ENCODE data around the gene BLVRA. TPM values are rescaled to one million over a fixed set of nuclear protein-coding genes. Genes with fewer than 3 reads are reported as not detected.

The BLVRA gene
- total and polyA plus RNA-seq, 10 of the 15 experiments (the other 5 are each of a cell fraction or from before 2014, with no cell fraction given), result 63.3 to 198 (median 102) TPM

DNA sequence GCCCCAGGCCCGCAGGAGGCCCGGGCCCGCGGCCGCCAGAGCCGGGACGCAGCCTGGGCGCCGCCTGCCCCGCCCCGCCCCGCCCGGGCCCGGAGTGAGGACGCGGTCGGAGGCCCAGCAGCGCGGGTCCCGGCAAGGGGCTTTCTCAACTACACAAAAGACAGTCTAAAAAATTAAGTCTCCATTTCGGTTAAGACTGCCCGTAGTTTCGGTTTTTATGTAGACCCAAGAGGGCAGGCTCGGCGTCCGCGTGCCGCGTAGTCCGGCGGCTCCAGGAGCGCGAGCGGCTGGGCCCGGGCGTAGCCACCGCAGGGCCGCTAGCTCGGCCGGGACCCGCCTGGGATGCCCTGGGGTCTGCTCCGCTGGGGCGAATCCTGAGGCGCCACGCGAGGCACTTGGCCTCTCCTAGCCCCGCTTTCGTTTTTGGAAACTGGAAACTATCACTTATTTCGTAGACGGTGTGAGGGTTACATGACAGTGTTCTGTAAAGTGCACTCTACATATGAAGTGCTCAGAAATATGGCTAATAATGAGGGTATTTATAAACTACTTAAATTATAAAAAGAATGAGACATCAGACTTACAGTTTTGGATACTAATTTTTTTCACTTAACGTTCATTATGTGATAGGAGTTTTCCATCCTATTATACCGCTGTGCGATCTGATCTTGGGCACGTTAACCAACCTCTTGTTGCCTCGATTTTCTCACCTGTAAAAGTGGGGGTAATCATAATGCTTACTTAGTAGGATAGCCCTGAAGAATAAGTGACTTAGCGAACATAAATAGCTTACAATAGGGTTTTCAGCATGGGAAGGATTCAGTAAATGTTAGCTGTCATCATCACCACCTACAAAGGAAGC, 573 bp downstream of the BLVRA start (continued):
- TF ChIP-seq, protein P1, sequence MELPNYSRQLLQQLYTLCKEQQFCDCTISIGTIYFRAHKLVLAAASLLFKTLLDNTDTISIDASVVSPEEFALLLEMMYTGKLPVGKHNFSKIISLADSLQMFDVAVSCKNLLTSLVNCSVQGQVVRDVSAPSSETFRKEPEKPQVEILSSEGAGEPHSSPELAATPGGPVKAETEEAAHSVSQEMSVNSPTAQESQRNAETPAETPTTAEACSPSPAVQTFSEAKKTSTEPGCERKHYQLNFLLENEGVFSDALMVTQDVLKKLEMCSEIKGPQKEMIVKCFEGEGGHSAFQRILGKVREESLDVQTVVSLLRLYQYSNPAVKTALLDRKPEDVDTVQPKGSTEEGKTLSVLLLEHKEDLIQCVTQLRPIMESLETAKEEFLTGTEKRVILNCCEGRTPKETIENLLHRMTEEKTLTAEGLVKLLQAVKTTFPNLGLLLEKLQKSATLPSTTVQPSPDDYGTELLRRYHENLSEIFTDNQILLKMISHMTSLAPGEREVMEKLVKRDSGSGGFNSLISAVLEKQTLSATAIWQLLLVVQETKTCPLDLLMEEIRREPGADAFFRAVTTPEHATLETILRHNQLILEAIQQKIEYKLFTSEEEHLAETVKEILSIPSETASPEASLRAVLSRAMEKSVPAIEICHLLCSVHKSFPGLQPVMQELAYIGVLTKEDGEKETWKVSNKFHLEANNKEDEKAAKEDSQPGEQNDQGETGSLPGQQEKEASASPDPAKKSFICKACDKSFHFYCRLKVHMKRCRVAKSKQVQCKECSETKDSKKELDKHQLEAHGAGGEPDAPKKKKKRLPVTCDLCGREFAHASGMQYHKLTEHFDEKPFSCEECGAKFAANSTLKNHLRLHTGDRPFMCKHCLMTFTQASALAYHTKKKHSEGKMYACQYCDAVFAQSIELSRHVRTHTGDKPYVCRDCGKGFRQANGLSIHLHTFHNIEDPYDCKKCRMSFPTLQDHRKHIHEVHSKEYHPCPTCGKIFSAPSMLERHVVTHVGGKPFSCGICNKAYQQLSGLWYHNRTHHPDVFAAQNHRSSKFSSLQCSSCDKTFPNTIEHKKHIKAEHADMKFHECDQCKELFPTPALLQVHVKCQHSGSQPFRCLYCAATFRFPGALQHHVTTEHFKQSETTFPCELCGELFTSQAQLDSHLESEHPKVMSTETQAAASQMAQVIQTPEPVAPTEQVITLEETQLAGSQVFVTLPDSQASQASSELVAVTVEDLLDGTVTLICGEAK (IDR thresholded peaks at IDR 0.05; ENCODE audit: borderline replicate concordance), result peak; percentile 71
- TF ChIP-seq PAX8 (IDR thresholded peaks at IDR 0.05) (0 out of 2 replicates have a peak, but pooled peaks have one; percentile 51), DPF2 (IDR thresholded peaks at IDR 0.05) (peak; percentile 20; the same call in 1 of the 2 replicates), ASH2L (IDR thresholded peaks at IDR 0.05; ENCODE audit: borderline replicate concordance, low read depth) (peak; percentile 98), MXI1 (IDR thresholded peaks at IDR 0.05; ENCODE audit: low read depth, low read length) (peak; percentile 49; the same call in 1 of the 2 replicates), CBX5 (IDR thresholded peaks at IDR 0.05; ENCODE audit: low read depth) (no peak), FOS (IDR thresholded peaks at IDR 0.05; ENCODE audit: borderline replicate concordance, extremely low read depth, insufficient read length) (no peak), WRNIP1 (IDR thresholded peaks at IDR 0.05; ENCODE audit: borderline replicate concordance, low read depth, low read length) (no peak), FOXM1 (IDR thresholded peaks at IDR 0.05; ENCODE audit: low read depth, low read length) (0 out of 2 replicates have a peak, but pooled peaks have one; percentile 26), JUNB (IDR thresholded peaks at IDR 0.05) (no peak), MTA2 (IDR thresholded peaks at IDR 0.05; ENCODE audit: low read depth) (no peak), BACH1 (IDR thresholded peaks at IDR 0.05; ENCODE audit: borderline replicate concordance) (peak; percentile 17; the same call in 1 of the 2 replicates), BHLHE40 (IDR thresholded peaks at IDR 0.05; ENCODE audit: borderline replicate concordance in 1 of 2, low read depth in 2 of 2, low read length in 1 of 2) (peak in 1 of 2 experiments; percentile 40; a peak in 1 of 4 replicates)
- TF ChIP-seq, protein P2, sequence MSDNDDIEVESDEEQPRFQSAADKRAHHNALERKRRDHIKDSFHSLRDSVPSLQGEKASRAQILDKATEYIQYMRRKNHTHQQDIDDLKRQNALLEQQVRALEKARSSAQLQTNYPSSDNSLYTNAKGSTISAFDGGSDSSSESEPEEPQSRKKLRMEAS (IDR thresholded peaks at IDR 0.05; ENCODE audit: low read depth, low read length), result peak; percentile 7; the same call in 1 of the 2 replicates
- TF ChIP-seq, protein P3, sequence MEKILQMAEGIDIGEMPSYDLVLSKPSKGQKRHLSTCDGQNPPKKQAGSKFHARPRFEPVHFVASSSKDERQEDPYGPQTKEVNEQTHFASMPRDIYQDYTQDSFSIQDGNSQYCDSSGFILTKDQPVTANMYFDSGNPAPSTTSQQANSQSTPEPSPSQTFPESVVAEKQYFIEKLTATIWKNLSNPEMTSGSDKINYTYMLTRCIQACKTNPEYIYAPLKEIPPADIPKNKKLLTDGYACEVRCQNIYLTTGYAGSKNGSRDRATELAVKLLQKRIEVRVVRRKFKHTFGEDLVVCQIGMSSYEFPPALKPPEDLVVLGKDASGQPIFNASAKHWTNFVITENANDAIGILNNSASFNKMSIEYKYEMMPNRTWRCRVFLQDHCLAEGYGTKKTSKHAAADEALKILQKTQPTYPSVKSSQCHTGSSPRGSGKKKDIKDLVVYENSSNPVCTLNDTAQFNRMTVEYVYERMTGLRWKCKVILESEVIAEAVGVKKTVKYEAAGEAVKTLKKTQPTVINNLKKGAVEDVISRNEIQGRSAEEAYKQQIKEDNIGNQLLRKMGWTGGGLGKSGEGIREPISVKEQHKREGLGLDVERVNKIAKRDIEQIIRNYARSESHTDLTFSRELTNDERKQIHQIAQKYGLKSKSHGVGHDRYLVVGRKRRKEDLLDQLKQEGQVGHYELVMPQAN (conservative IDR thresholded peaks at IDR 0.05), result 0 out of 2 replicates have a peak, but pooled peaks have one; percentile 14
- TF ChIP-seq, protein P4, sequence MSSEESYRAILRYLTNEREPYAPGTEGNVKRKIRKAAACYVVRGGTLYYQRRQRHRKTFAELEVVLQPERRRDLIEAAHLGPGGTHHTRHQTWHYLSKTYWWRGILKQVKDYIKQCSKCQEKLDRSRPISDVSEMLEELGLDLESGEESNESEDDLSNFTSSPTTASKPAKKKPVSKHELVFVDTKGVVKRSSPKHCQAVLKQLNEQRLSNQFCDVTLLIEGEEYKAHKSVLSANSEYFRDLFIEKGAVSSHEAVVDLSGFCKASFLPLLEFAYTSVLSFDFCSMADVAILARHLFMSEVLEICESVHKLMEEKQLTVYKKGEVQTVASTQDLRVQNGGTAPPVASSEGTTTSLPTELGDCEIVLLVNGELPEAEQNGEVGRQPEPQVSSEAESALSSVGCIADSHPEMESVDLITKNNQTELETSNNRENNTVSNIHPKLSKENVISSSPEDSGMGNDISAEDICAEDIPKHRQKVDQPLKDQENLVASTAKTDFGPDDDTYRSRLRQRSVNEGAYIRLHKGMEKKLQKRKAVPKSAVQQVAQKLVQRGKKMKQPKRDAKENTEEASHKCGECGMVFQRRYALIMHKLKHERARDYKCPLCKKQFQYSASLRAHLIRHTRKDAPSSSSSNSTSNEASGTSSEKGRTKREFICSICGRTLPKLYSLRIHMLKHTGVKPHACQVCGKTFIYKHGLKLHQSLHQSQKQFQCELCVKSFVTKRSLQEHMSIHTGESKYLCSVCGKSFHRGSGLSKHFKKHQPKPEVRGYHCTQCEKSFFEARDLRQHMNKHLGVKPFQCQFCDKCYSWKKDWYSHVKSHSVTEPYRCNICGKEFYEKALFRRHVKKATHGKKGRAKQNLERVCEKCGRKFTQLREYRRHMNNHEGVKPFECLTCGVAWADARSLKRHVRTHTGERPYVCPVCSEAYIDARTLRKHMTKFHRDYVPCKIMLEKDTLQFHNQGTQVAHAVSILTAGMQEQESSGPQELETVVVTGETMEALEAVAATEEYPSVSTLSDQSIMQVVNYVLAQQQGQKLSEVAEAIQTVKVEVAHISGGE (CRISPR knock-in tag; IDR thresholded peaks at IDR 0.05), result no peak
- TF ChIP-seq, protein P5, sequence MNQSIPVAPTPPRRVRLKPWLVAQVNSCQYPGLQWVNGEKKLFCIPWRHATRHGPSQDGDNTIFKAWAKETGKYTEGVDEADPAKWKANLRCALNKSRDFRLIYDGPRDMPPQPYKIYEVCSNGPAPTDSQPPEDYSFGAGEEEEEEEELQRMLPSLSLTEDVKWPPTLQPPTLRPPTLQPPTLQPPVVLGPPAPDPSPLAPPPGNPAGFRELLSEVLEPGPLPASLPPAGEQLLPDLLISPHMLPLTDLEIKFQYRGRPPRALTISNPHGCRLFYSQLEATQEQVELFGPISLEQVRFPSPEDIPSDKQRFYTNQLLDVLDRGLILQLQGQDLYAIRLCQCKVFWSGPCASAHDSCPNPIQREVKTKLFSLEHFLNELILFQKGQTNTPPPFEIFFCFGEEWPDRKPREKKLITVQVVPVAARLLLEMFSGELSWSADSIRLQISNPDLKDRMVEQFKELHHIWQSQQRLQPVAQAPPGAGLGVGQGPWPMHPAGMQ (IDR thresholded peaks at IDR 0.05; ENCODE audit: borderline replicate concordance), result no peak

All from GM12878 (cell line).